HCT116 (cell line): ENCODE data around the gene RCAN3.
"Not testable (repeated sequence)": the region's sequence is repeated elsewhere in the genome, so short reads cannot be mapped to it uniquely, and the experiment has no call there.

Experiments used
- CBX3 ChIP-seq: IDR thresholded peaks from 2 replicates; pipeline ENCODE4 v1.6.1; 2012; ENCODE audit warnings: low read depth
- CTCF ChIP-seq, 3 experiments: fragments of 200-600 bp in 1 of 3; sonication (generic) in 1 of 3; IDR thresholded peaks in 2 of 3; conservative IDR thresholded peaks in 1 of 3; 2 replicates each; pipeline ENCODE4 v1.5.1; 2012 to 2017; ENCODE audit warnings: low read depth in 2 of 3, low read length in 2 of 3, antibody characterized with exemption in 1 of 3, borderline replicate concordance in 1 of 3, control low read depth in 1 of 3, mild to moderate bottlenecking in 1 of 3, mixed read lengths in 1 of 3, mixed run types in 1 of 3, moderate library complexity in 1 of 3; ENCODE audit not compliant: insufficient read depth in 1 of 3
- ELF1 ChIP-seq: IDR thresholded peaks from 2 replicates; pipeline ENCODE4 v1.6.1; 2012; ENCODE audit warnings: low read depth, borderline replicate concordance
- EZH2 ChIP-seq: fragments of 200-600 bp; sonication (generic); IDR thresholded peaks from 2 replicates; pipeline ENCODE4 v1.6.1; 2017; ENCODE audit warnings: antibody characterized with exemption, mixed run types
- POLR2A ChIP-seq: IDR thresholded peaks from 2 replicates; pipeline ENCODE4 v1.7.0; 2011; ENCODE audit warnings: borderline replicate concordance; ENCODE audit not compliant: insufficient read depth, insufficient read length; ENCODE audit errors: extremely low read depth
- POLR2AphosphoS5 ChIP-seq: IDR thresholded peaks from 2 replicates; pipeline ENCODE4 v1.6.1; 2011; ENCODE audit warnings: mild to moderate bottlenecking, low read depth, low read length, moderate library complexity
- REST ChIP-seq: IDR thresholded peaks from 2 replicates; pipeline ENCODE4 v1.6.1; 2012; ENCODE audit warnings: low read depth
- SIN3A ChIP-seq: IDR thresholded peaks from 2 replicates; pipeline ENCODE4 v1.6.1; 2012; ENCODE audit warnings: low read depth

- not testable (repeated sequence) for TF ChIP-seq CTCF (IDR thresholded peaks at IDR 0.05 in 2 of 3, conservative IDR thresholded peaks at IDR 0.05 in 1 of 3; ENCODE audit: borderline replicate concordance in 1 of 3, insufficient read depth in 1 of 3, low read depth in 2 of 3, low read length in 2 of 3); POLR2AphosphoS5; SIN3A; POLR2A; CBX3; REST; ELF1; EZH2
Measured at GRCh38 chr1:24520282-24520681, 17.6 kb downstream of the RCAN3 start.
